HepG2 (cell line): Measurements from ENCODE around the gene HSPB7. TPM values are rescaled to one million over a fixed set of nuclear protein-coding genes. Genes with fewer than 3 reads are reported as not detected.

Experiments used
- ATAC-seq: fragments of 200-7000 bp; cut with Tn5 transposase; 3 replicates; pipeline ENCODE4 v1.9.1; 2020; ENCODE audit warnings: mild to moderate bottlenecking, moderate library complexity
- BruUV-seq: library from RNA; stranded (reverse); fragments of 400-500 nt; replicated peaks from 2 replicates; lab custom pipeline; 2021; lab: Mats Ljungman, UMichigan
- CTCF ChIA-PET: fragments of 300-600 bp; formaldehyde crosslinking; extraction: SDS; loops from one replicate; lab custom pipeline; 2021; ENCODE audit warnings: low total read pairs, inconsistent platforms, low intra/inter-chr PET ratio; lab: Yijun Ruan, JAX
- POLR2A ChIA-PET: fragments of 350-600 bp; sonication (Branson Sonifier 250); formaldehyde crosslinking; loops from one replicate; lab custom pipeline; 2020; ENCODE audit warnings: antibody characterized with exemption, inconsistent platforms; lab: Yijun Ruan, JAX
- DNase-seq: peaks from one replicate; pipeline ENCODE4 v3.0.0-alpha.2; 2015; ENCODE audit warnings: low spot score
- FAIRE-seq: peaks from 3 replicates; lab custom pipeline; 2011; peaks lifted over from hg19 to GRCh38; lab: Jason Lieb, UNC
- H2AFZ ChIP-seq: one replicate; pipeline ENCODE4 v1.6.1; 2011; ENCODE audit warnings: low read length, inconsistent platforms
- H3K27ac ChIP-seq: fragments of 300-600 bp; 3 replicates; pipeline ENCODE4 v1.8.0; 2011; ENCODE audit warnings: mixed run types, mild to moderate bottlenecking, mixed read lengths, low read length, inconsistent platforms; ENCODE audit not compliant: insufficient read depth; ENCODE audit errors: extremely low read length
- H3K27me3 ChIP-seq, 2 experiments: fragments of 200-600 bp in 1 of 2; 2 replicates in 1 of 2; 3 replicates in 1 of 2; pipeline versions ENCODE4 v1.6.0 to v1.8.0; 2011; ENCODE audit warnings: low read length in 2 of 2, mild to moderate bottlenecking in 2 of 2, moderate library complexity in 2 of 2, inconsistent platforms in 1 of 2; ENCODE audit not compliant: insufficient read depth in 2 of 2, control insufficient read depth in 1 of 2
- H3K36me3 ChIP-seq, 2 experiments: fragments of 200-600 bp in 1 of 2; replicated peaks in 1 of 2; 2 replicates in 1 of 2; 3 replicates in 1 of 2; pipeline versions ENCODE4 v1.5.1 to v1.8.0; 2011; ENCODE audit warnings: low read length in 2 of 2, inconsistent platforms in 1 of 2; ENCODE audit not compliant: insufficient read depth in 2 of 2, control insufficient read depth in 1 of 2
- H3K4me1 ChIP-seq: 2 replicates; pipeline ENCODE4 v1.5.1; 2012; ENCODE audit warnings: low read length, inconsistent platforms; ENCODE audit not compliant: insufficient read depth
- H3K4me2 ChIP-seq: 2 replicates; pipeline ENCODE4 v1.6.0; 2011; ENCODE audit warnings: low read depth, low read length, inconsistent platforms
- H3K4me3 ChIP-seq, 3 experiments: fragments of 200-600 bp in 1 of 3; sonication (generic), shearing (Covaris generic) in 1 of 3; replicated peaks in 1 of 3; 2 replicates each; pipeline ENCODE4 v1.5.1; 2011 to 2016; ENCODE audit warnings: low read length in 3 of 3, inconsistent platforms in 2 of 3, low read depth in 2 of 3, mild to moderate bottlenecking in 2 of 3, control low read depth in 1 of 3, mixed read lengths in 1 of 3; ENCODE audit not compliant: insufficient read depth in 1 of 3
- H3K79me2 ChIP-seq: one replicate; pipeline ENCODE4 v1.6.1; 2011; ENCODE audit warnings: low read length, inconsistent platforms; ENCODE audit not compliant: insufficient read depth
- H3K9ac ChIP-seq: 2 replicates; pipeline ENCODE4 v1.6.0; 2011; ENCODE audit warnings: mild to moderate bottlenecking, low read depth, low read length, inconsistent platforms; ENCODE audit not compliant: insufficient read depth
- H3K9me3 ChIP-seq: 2 replicates; pipeline ENCODE4 v1.5.1; 2012; ENCODE audit warnings: mild to moderate bottlenecking, low read length
- H4K20me1 ChIP-seq: 2 replicates; pipeline ENCODE4 v1.6.0; 2011; ENCODE audit warnings: inconsistent platforms, mild to moderate bottlenecking, low read length, moderate library complexity; ENCODE audit not compliant: insufficient read depth
- GFI1 ChIP-seq: sonication (generic); formaldehyde crosslinking; IDR thresholded peaks from 2 replicates; pipeline ENCODE4 v1.5.0; 2020; ENCODE audit warnings: missing genetic modification reagents, mild to moderate bottlenecking, borderline replicate concordance
- HIC2 ChIP-seq: sonication (generic); formaldehyde crosslinking; IDR thresholded peaks from 2 replicates; pipeline ENCODE4 v1.9.0; 2022; ENCODE audit warnings: low read depth, missing genetic modification reagents
- KLF6 ChIP-seq: IDR thresholded peaks from 2 replicates; pipeline ENCODE4 v1.8.0; 2016; ENCODE audit warnings: missing biosample characterization, missing genetic modification reagents
- TBL1XR1 ChIP-seq: fragments of 150-350 bp; IDR thresholded peaks from 2 replicates; pipeline ENCODE4 v1.6.1; 2014; ENCODE audit warnings: borderline replicate concordance, low read length; ENCODE audit not compliant: partially characterized antibody
- TCF7 ChIP-seq: sonication (generic); IDR thresholded peaks from 2 replicates; pipeline ENCODE4 v1.6.1; 2016; ENCODE audit warnings: antibody characterized with exemption, low read depth
- ZNF24 ChIP-seq: fragments of 450-650 bp; IDR thresholded peaks from 2 replicates; pipeline ENCODE4 v1.6.1; 2017; ENCODE audit warnings: antibody characterized with exemption, mild to moderate bottlenecking
- ZNF260 ChIP-seq: sonication (generic); formaldehyde crosslinking; IDR thresholded peaks from 2 replicates; pipeline ENCODE4 v1.4.0; 2020; ENCODE audit warnings: missing genetic modification reagents, low read depth, mild to moderate bottlenecking, borderline replicate concordance
- ZNF280D ChIP-seq: sonication (generic); formaldehyde crosslinking; IDR thresholded peaks from 2 replicates; pipeline ENCODE4 v1.5.1; 2020; ENCODE audit warnings: mild to moderate bottlenecking, missing genetic modification reagents
- ZNF547 ChIP-seq: sonication (generic); formaldehyde crosslinking; IDR thresholded peaks from 2 replicates; pipeline ENCODE4 v1.5.1; 2020; ENCODE audit warnings: mild to moderate bottlenecking, missing genetic modification reagents
- ZNF878 ChIP-seq: sonication (generic); formaldehyde crosslinking; IDR thresholded peaks from 2 replicates; pipeline ENCODE4 v1.8.1; 2023; ENCODE audit warnings: mild to moderate bottlenecking, missing genetic modification reagents, moderate library complexity
- WGBS: methylation state at CpG from one replicate; pipeline ENCODE4 v1.1.6; 2017; ENCODE audit warnings: low lambda C conversion rate; 5-methylcytosine and 5-hydroxymethylcytosine counted together
- in situ Hi-C: cut with HindIII; loops from 2 replicates; pipeline ENCODE4 v1.10.0; 2017; ENCODE audit warnings: low pct_unique_long_range_greater_than_20kb; ENCODE audit not compliant: extremely low pct_ligation_motif_present
- intact Hi-C: fragments of 100-400 bp; cut with micrococcal nuclease; formaldehyde crosslinking; loops from one replicate; pipeline ENCODE4 v1.10.0; 2022; ENCODE audit not compliant: unreplicated experiment
- polyA plus RNA-seq, 8 experiments: library from polyadenylated mRNA; depleted of rRNA in 3 of 8; stranded (reverse) in 7 of 8; unstranded in 1 of 8; fragments of >200 nt; fragmentation: Illumina TruSeq in 4 of 8; extraction: Trizol in 4 of 8; gene quantifications; 2 replicates each; pipeline versions ENCODE4 v1.2.1 to v1.2.3, GENCODE V29; 2011 to 2016; ENCODE audit warnings: low read depth in 4 of 8, missing spikeins in 1 of 8, mixed read lengths in 1 of 8; ENCODE audit not compliant: insufficient read depth in 1 of 8
- total RNA-seq, 5 experiments: library from RNA; depleted of rRNA; stranded (reverse); fragments of >200 nt; fragmentation: Illumina TruSeq; extraction: Trizol; gene quantifications; 2 replicates each; pipeline ENCODE4 v1.2.3, GENCODE V29; 2016; ENCODE audit warnings: low read depth in 1 of 5

Gene HSPB7
- total and polyA plus RNA-seq, 2 of the 13 experiments (the other 11 are each of a cell fraction or from before 2014, with no cell fraction given), result 0.20 TPM; not detected in 1

GRCh38 chr1:16063921-16064320 is 46.1 kb upstream of the HSPB7 start (continued):
- no peak for TF ChIP-seq ZNF280D (CRISPR knock-in tag)
- TF ChIP-seq TCF7, result no peak
- TF ChIP-seq, all 625 proteins: peak for 0

- Histone ChIP-seq H3K79me2 (no peaks in the 10 kb centered on the region), H3K9ac (no peak overlapping the region), H3K27me3 (peaks cover 7 to 43% of the 10 kb centered on the region in 2 experiments), H3K27ac (no peak overlapping the region), H4K20me1 (no peaks in the 10 kb centered on the region), H3K36me3 (no peaks in the 10 kb centered on the region), H2AFZ (no peak overlapping the region), H3K9me3 (no peaks in the 10 kb centered on the region), H3K4me3 (no peak overlapping the region), H3K4me2 (no peak overlapping the region), H3K4me1 (peaks cover 34% of the 10 kb centered on the region)
- ChIA-PET CTCF (no interaction called here), POLR2A (no interaction called here)
- FAIRE-seq, result no peak
- WGBS, result 43% methylated on average over 14 of the region's 15 CpGs
- intact Hi-C loops, result no loop called here
- no TSS peak for BruUV-seq
- in situ Hi-C loops, result no loop called here
- ATAC-seq, result no peak
- no peak for DNase-seq
- no peak for TF ChIP-seq ZNF547 (CRISPR knock-in tag)
- no peak for TF ChIP-seq HIC2 (CRISPR knock-in tag)
- TF ChIP-seq ZNF878 (CRISPR knock-in tag), result no peak
- TF ChIP-seq KLF6 (CRISPR knock-in tag), result no peak
- TF ChIP-seq TBL1XR1, result no peak
- no peak for TF ChIP-seq ZNF24
- no peak for TF ChIP-seq ZNF260 (CRISPR knock-in tag)
- TF ChIP-seq GFI1 (CRISPR knock-in tag), result no peak
Observed at GRCh38 chr1:16063226-16063829, 45.5 kb upstream of the HSPB7 start.
